ENCODE data around the gene CCDC146.
"Not testable (repeated sequence)": the region's sequence is repeated elsewhere in the genome, so short reads cannot be mapped to it uniquely, and the experiment has no call there.

CCDC146 gene

DNA sequence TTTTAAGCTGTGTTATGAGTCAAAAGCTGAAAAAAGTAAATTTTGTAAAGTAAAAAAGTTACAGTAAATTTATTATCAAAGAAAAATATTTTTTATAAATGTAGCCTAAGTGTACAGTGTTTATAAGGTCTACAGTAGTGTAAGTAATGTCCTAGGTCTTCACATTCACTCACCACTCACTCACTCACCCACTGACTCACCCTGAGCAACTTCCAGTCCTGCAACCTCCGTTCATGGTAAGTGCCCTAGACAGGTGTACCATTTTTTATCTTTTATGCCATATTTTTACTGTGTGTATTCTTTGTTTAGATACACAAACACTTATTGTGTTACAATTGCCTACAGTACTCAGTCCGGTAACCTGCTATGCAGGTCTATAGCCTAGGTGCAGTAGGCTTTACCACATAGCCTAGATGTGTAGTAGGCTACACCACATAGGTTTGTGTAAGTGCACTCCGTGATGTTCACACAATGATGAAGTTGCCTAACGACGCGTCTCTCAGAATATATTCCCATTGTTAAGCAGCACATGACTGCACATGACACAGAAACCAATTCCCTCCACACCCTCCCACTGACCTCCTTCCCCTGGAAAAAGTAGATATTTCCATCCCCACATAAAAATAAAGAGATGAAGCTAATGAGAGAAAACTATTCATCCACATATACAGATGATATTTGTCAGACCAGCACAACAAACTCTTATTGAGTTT is 122.0 kb downstream of the CCDC146 start:
- DNase-seq (ENCODE audit: low read depth), result no peak

DNA sequence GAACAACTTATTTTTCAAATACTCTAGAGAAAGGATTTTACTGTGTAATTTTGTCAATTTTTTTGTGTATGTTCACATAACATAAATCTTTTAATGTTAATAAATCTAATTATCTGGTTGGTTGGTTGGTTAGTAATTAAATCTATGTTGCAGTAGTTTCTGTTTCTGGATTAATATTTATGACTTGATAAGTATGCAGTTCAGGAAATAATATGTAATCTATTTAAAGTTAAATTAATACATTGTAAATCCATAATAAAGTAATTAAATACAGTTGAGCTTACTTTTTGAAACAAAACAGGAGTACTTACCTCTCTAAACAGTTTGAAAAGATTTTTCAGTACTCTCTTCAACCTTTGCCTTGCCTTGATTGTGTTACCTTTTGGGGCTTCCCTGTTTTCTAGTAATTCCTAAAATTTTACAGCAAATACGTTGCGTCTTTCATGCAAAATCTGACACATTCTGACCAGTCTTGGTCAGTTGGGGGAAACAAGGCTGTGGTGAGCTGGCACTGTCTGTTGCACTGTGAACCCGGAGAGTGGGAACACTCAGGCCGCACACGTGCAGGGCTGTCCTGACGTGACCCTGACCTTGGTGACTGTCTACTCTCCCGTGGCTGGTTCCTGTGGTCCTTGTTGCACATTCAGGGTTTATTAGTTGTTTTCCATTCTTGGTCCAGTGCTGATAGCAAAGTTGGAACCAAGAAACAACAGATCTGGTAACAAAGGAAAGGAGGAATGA is 122.8 kb downstream of the CCDC146 start:
- DNase-seq (ENCODE audit: low read depth), result no peak

DNA sequence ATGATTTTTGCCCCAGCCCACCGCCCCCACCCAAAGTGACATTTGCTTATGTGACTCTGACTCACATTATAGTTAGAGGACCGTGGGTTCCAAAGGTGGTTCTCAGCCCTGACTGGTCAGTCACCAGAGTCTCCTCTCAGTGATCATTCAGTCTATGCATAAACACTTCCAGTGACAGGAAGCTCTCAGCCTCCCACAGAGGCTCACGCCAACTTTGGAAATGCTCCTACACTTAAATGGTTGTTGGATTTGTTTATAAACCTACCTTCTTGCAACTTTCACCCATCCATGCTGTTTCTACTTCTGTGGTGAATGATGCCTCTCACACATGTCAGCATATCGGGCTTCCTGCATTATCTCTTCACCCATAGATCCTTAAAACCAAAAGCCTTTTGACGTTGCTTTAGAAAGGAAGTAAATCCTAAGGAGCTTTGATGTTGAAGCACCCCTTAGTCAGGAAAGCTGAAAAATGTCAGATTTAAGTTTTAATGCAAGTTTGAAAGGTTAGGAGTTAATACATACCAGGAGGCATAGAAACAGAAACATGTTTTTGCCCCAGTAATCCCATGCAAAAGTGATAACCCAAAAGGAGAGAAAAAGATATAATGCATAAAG is 123.7 kb downstream of the CCDC146 start:
- DNase-seq (ENCODE audit: low read depth), result no peak

DNA sequence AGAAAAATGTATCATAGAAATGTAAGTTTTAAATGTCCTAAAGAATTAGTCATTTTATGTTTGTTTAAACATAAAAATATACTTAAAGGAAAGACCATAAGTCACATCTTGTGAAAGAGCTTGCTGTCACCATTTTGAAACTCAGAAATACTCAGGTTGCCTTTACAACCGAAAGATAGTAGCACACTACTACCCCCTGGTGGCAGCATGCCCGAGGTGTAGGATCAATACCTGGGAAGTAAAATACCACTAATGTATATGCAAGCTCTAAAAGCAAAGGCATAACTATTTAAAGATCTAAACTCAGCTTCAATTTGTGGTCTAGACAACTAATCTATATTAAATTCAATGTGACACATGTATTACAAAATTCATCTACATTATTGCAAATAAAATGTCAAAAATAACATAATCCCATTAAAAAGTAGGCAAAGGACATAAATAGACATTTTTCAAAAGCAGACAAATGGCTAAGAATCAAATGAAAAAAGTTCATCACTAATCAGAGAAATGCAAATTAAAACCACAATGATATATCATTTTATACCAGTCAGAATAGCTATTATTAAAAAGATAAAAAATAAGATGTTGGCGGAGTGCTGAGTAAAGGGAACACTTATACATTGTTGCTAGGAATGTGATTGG is 124.9 kb downstream of the CCDC146 start:
- DNase-seq (ENCODE audit: low read depth), result no peak

DNA sequence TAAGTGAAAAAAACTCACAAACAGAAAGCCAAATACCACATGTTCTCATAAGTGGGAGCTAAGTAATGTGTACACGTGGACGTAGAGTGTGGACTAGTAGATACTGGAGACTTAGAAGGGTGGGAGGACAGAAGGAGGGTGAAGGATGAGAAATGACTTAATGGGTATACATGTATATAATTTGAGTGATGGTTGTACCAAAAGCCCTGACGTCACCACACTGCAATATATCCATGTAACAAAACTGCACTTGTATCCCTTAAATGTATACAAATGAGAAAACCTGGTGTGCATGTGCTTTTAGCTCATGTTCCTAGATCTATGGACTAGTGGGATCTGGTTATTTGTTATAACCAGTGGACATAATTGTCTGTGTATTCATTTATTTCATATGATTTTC is 125.7 kb downstream of the CCDC146 start:
- DNase-seq (ENCODE audit: low read depth), result no peak

DNA sequence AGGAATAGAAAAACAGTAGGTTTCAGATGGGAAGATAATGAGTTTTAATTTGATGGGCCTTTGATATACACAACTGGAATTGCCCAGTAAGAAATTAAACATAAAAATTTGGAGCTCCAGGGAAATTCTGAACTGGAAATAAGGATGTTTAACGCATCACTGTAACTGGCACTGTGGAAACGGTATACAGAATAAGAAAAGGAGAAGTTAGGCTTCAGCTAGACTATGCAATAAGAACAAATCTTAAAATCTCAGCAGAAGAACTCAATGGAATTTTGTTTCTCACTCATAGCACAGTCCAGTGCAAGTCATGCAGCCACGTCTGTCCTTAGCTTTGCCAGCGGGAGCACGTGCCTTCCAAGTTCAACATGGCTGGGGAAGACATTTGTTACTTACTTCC is 130.1 kb downstream of the CCDC146 start:
- no peak for DNase-seq (ENCODE audit: low read depth)

DNA sequence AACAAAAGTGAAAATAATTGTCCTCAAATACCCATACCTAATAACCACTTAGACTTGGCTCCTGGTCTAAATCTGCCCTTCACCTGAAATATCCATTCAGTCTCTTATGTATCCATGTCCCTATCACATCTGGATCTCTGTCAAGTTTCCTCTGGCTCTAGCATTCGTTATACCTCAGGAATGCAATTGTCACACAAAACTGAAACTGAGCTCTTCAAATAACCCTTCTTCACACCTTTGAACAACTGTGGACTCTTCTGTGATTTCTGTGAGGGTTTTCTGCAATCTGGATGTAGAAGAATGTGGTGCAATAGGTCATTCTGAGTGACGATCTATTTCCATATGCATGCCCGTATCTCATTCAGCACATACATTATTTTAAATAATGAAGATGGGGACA is 130.7 kb downstream of the CCDC146 start:
- DNase-seq (ENCODE audit: low read depth), result no peak

DNA sequence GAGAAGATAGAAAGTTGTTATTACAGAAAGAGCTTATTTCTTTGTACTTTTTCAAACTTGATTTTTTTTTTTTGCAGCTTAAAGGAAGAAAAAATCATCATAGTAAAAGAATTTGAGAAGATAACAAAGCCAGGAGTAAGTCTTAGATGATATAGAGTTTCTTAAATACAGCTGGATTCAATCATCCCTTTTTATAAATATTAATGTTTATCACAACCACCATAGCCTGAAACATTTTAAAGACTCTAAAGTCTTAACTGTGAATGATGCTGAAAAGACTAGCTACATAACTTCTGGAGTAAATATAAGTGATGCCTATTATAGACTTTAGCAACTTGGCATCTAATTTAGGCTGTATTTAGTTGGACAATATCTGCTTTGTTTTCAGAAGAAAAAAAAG is 132.0 kb downstream of the CCDC146 start:
- no peak for DNase-seq (ENCODE audit: low read depth)

DNA sequence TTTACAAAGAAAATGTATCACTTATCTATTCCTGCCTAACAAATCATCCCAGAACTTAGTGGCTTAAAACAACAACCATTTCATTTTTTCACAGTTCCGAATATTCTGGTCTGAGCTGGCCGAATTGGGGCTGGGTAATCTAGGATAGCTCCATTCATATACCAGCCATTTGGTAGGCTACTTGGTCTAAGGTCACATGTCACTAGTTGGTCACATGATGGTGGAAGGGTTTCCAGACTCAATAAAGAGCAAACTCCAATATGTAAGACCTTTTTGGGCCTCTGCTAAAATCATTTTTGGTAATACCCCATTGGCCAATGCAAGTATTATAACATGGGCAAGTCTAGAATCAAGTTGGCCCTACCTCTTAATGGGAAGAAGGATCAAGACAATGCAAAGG is 132.5 kb downstream of the CCDC146 start:
- DNase-seq (ENCODE audit: low read depth), result no peak

DNA sequence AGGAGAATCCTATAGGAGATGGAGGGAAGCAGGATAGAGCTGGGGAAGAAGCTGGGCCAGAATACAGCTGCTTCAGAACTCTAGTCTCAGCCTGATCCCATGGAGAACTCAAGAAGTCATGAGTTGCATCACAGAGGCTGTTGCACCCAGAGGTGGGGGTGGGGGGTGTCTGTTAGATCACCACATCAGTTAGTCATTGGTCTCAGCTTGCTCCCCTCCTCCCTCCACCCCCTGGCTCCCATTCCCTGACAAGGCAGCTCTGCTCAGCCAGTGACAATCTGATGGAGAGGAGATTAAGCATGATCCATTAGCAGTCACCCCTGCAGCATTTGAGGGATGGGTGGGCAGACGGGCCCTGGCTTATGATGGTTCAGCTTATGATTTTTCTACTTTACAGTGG is 135.6 kb downstream of the CCDC146 start:
- DNase-seq (ENCODE audit: low read depth), result no peak

DNA sequence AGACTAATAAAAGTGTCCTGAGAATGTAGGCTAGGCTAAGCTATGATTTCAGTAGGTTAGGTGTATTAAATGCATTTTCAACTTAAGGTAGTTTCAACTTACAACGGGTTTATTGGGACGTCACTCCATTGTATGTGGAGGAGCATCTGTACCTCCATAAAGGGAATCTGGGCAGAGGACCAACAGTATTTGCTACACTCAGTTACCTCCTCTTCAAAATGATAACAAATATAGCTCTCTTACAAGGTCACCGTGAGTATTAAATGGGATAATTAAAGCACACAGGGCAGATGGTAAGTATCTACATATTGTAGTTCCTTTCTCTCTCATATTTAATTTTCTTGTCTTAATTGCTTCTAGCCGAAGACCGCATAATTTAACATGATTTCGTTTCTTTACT is 136.2 kb downstream of the CCDC146 start:
- DNase-seq (ENCODE audit: low read depth), result no peak

DNA sequence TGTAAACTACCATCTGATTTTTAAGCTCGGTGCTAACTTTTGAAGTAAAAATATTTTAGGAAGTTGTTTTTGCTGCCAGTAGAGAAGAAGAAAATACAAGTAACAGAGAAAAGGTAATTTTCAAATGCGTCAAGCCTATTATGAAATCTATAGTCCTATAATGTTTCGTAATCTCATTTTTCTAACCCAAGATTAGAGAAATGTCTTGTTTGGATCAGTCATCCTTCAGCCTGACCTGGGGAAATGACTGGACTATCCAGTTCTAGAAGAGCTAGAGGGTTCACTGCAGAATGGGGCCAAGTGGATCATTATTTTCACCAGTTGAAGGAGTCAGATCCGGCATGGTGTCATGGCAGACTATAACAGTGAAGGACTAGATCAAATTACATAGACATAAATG is 139.9 kb downstream of the CCDC146 start:
- no peak for DNase-seq (ENCODE audit: low read depth)

DNA sequence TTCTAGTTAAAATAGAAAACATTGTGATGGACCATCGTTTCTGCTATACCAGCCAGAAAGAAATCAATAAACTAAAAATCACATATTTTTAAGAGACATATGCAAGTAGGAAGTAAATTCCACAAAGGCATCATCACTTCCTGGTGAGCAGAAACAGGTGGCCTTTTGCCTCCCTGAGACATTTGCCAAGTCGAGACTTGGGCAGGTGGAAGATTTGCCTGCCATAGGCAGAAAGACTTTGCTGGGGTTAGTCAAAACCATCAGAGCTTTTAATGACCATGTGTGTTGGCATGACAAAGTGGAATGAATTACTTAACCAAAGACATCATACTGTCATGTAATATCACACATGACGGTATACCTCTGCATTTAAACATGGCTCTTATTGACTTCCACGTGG is 143.3 kb downstream of the CCDC146 start:
- no peak for DNase-seq (ENCODE audit: low read depth)

DNA sequence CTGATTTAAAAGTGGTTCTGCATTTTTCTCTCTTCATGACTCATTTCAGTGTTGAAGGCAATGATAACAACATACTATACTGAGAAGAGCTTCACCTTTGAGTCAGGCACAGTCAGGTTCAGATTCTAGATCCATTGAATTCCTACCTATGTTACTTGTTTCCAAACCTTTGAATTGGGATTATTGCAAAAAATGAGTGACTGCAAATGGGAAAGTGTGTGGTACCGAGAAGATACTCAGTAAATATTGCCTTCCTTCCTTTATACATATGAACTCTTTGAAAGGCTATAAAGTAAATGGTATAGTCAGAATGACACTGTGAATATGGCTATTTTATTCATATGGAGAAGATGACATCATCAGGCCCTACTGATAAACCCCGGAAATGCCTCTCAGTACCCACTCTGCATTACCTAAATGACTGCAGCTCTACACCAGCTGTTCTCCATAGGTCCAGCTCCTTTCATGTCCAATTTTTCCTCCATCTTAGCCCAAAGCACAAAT is 143.9 kb downstream of the CCDC146 start:
- no peak for DNase-seq (ENCODE audit: low read depth)

DNA sequence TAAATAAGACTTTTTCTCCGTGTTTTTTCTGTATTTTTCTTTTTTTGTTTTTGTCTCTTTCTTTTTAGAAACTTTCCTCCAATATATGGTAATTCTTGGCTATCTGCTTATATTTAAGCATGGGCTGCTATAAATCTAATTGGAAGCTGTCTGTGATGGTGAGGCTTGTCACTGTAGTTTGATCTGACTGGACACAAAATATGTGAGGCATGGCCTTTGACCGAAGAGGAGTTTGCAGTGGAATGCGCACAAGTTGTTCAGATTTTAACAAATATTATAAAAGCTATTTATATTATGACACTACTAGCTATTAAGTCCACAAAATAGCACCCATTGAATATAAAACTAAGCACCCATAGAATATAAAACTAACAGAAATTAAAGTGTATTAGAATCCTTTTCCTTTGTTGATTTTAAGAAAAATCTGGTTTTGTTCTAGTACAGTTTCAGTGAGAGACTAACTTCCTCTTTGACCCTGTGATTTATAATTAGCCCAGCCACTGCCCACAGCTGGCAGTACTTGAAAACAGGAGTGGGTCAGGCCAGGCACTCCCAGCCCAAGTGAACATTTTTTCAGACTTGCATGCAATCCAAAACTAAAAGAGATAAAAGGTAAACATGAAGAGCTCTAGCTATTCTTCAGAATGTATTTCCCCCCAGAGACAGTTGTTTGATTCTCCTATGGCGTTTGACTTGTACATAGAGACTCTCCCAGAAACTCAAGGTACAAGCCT is 147.1 kb downstream of the CCDC146 start:
- no peak for DNase-seq (ENCODE audit: low read depth)

DNA sequence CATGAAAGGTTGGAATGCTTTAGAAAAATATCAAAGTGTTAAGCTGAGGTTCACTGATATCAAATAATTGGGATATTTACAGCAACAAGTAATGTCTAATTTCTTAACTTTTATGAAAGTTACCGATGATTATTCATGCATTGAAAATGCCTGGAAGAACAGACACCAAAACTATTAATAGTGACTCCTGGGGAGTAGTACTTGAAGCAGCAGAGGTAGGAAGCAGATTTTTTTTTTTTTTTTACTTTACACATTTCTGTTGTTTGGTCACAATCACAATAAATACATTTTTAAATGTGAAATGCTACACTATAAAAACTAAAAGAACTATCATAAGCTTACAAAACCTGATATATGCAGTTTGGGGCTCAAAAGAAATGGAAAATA is 147.7 kb downstream of the CCDC146 start:
- no peak for DNase-seq (ENCODE audit: low read depth)

DNA sequence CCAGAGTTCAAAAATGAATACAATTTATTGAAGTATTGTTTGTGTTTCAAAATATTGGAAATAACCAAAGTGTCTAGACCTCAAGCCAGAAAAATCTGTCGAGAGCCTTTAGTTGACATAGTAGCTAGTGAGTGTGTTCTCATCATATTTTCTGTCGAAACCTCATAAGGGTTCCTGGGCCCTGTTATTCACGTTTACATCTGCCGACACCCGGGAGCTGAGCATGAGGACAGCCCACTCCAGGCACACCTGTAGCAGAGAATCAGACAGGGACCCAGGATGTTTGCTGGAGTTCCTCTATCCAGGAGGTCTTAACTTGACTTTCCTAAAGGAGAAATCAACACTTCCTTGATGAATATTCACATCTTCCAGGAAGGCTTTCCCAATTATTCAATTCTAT is 149.4 kb downstream of the CCDC146 start:
- no peak for DNase-seq (ENCODE audit: low read depth)

DNA sequence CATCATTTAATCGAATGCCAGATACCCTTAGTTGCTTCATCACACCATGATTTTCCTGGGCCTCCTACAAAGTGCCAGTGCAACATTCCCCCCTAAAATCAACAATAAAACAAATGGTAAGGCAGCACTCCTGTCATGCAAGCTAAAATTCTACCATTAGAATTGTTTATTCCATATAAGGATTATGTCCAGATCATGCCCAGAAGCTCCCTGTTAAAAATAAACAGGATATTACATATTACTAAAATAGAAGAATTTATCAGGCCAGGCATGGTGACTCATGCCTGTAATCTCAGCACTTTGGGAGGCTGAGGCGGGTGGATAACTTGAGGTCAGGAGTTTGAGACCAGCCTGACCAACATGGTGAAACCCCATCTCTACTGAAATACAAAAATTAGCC is 153.2 kb downstream of the CCDC146 start:
- DNase-seq (ENCODE audit: low read depth), result not testable (repeated sequence)

DNA sequence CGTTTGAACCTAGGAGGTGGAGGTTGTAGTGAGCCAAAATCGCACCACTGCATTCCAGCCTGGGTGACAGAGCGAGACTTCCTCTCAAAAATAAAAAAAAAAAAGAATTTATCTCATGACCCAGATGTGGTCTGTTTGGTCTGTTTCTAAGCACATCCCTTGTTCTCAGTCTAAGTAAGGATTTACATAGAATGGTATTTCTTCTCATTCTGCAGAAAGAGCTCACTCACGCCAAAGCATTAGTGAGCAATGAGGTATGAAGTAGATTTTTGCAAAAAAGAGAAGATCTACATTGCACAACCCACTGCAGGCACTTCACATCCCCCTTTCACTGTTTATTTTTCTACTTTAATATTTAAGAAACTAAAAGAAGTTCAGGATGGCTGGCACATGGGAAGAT is 153.7 kb downstream of the CCDC146 start:
- no peak for DNase-seq (ENCODE audit: low read depth)

DNA sequence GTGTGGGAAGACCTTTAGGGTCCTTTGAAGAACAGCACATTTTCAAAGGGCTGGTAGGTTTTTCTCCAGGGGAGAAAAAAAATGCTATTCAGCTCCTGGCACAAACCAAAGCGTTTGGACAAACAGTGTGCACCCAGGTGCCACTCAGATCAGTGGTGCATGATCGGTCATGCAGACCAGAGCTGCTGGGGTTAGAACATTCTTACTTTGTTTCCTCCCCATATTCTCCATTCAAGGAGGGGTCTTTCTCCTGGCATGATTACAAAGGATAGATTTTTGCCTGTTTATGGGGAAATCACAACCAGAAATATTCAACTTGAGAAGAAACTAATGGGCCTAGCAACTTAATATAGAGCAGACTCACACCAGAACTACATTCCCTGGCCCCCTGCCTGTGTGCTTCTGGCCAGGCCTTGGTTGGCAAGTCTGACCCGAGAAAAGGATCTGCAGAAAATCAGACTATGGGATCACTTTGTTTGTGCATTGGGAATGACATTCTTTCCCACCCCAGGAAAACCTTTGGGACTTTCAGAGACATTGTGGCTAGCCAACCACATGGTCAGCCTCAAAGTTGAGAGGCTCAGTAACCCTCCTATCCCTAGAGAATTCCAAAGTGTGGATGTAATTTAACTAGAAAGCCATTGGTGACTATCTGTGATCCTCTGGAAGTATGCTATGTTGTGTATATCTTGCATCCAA is 159.5 kb downstream of the CCDC146 start:
- DNase-seq (ENCODE audit: low read depth), result no peak

DNA sequence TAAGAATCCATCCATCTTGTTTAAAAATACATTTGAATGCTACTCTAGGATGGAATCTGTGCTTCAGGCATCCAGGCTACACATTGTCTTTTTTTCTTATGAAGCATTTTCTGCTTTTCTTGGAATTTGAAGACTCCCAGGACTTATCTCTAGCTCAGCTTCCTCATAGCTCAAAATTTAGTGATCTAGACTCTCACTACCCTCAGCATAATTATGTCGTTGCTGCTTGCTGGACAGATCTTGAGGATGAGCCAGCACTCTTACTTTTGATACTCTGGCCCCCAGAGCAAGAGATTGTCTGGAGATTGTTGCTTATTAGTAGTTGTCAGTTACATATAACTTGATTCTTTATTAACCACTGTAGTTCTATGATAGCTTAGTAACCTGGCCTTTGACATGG is 160.5 kb downstream of the CCDC146 start:
- DNase-seq (ENCODE audit: low read depth), result no peak

Data from HS-5 (cell line).